GM18508 (cell line): ENCODE results near the gene PHKG2.
"Not testable (repeated sequence)": the region's sequence is repeated elsewhere in the genome, so short reads cannot be mapped to it uniquely, and the experiment has no call there.

Source experiments
- ATAC-seq: cut with Tn5 transposase; IDR thresholded peaks from one replicate; pipeline ENCODE4 v1.9.1; 2021; ENCODE audit warnings: moderate number of reproducible peaks; ENCODE audit not compliant: insufficient read depth, unreplicated experiment

PHKG2 gene, protein sequence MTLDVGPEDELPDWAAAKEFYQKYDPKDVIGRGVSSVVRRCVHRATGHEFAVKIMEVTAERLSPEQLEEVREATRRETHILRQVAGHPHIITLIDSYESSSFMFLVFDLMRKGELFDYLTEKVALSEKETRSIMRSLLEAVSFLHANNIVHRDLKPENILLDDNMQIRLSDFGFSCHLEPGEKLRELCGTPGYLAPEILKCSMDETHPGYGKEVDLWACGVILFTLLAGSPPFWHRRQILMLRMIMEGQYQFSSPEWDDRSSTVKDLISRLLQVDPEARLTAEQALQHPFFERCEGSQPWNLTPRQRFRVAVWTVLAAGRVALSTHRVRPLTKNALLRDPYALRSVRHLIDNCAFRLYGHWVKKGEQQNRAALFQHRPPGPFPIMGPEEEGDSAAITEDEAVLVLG

DNA sequence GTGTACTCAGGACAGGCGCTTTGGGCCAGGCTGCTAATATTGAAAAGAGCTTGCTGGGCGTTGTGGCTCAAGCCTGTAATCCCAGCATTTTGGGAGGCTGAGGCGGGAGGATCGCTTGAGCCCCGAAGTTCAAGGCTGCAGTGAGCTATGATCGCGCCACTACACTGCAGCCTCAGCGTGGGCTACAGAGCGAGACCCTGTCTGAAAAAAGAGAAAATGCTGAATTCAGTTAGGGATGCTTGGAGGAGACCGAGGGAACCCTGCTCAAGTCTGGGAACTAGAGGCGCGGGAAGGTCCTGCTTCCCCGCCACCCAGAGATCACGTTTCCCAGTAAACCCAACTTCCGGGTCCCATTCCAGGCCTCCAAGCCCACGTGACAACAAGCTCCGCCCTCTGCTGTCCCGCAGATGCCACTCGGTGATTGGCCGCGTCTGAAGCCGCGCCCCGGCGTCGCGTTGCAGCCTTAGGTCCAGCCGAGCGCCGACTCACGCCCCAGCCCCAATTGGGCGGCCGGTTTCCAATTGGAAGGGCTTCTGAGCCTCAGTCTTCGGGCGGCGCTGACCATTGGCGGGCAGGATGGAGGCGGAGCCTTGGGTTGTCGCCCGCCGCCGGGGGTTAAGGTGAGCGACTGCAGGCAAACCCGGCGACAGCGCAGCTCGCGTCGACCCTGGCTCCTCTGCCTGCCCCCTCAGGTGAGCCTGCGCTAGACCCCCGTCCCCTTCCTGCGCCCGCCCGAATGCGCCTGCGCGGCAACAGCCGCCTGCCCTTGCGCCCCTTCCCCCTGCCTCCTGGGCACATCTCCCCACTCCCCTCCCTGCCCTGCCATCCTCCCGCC, at the start of gene PHKG2:
Gene PHKG2, plus strand, starts transcription at position 627 of the 835 bp plus-strand sequence. CDS start 396 bp downstream, outside the sequence.
- peak; percentile 92 for ATAC-seq

- ATAC-seq = no peak
These were observed 49.2 kb upstream of the PHKG2 start, which contains the start of gene SRCAP for GRCh38 chr16:30698816-30699614. Gene SRCAP (plus strand): TSS chr16:30699171. CDS start chr16:30700825, 1,654 bp downstream.

GRCh38 chr16:30699615-30700099, 48.6 kb upstream of the PHKG2 start:
- no peak for ATAC-seq

- no peak for ATAC-seq
These were observed 47.7 kb upstream of the PHKG2 start for GRCh38 chr16:30700491-30700890.

- no peak for ATAC-seq
These were observed 47.3 kb upstream of the PHKG2 start for GRCh38 chr16:30700971-30701370.

DNA sequence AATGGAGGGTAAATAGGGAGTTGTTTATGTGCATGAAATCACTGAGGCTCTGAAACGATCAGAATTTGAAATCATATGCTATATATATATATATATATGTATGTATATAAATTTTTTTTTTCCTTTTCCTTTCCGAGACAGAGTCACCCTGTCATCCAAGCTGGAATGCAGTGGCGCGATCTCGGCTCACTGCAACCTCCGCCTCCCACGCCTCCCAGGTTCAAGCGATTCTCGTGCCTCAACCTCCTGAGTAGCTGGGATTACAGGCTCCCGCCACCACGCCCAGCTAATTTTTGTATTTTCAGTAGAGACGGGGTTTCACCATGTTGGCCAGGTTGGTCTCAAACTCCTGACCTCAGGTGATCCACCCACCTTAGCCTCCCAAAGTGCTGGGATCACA, 45.2 kb upstream of the PHKG2 start:
- ATAC-seq = not testable (repeated sequence)

DNA sequence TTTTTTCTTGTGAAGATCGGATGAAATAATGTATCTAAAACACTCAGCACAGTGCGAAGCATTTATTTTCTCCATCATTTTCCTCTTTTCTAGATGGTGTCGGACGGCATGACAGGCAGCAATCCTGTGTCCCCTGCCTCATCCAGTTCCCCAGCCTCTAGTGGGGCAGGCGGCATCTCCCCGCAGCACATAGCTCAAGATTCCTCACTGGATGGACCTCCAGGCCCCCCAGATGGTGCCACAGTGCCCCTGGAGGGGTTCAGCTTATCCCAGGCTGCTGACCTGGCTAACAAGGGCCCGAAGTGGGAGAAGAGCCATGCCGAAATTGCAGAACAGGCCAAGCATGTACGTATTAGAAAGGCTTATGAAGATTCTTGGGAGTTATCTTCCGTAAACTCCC, 44.3 kb upstream of the PHKG2 start:
- ATAC-seq = no peak

- no peak for ATAC-seq
These were observed 42.2 kb upstream of the PHKG2 start for GRCh38 chr16:30706046-30706445.

DNA sequence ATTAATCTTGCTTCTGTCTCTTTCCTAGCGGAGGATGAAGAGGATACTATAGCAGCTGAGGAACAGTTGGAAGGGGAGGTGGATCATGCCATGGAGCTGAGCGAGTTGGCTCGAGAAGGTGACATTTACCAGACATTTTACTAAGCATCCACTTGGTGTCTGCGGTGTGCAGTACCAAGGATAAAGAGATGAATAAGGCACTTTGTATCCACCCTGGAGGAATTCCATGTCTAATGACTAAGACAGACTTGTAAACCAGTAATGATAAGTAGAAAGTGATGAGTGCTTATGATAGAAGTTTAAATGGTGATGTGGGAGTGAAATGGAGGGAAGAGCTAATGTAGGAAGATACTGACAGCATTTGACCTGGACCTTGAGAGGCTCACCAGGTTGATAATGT, 37.3 kb upstream of the PHKG2 start:
- ATAC-seq = no peak

GRCh38 chr16:30711712-30712111, 36.5 kb upstream of the PHKG2 start:
- no peak for ATAC-seq

DNA sequence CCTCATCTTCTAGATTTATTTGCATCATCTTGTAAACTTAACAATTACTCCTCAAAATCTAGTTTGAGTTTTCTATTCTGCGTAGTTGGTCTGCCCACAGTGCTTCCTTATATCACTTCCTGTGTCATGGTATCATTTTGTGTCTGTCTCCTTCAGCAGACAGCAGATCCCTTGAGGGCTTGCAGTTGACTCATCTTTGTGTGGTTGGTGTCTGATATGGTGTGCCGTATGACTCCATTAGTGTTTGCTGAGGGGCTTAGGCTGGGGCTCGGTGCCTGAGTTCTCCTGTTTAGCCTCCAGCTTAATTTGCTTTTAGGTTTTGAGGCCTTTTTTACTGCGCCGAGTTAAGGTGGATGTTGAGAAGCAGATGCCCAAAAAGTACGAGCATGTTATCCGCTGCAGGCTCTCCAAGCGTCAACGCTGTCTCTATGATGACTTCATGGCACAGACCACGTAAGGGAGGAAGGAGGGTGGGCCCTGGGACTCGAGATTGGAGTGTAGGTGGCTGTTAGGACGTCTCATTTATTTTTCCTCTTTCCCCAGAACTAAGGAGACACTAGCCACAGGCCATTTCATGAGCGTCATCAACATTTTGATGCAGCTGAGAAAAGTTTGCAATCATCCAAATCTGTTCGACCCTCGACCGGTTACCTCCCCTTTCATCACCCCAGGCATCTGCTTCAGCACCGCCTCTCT, 32.3 kb upstream of the PHKG2 start:
- ATAC-seq = no peak

DNA sequence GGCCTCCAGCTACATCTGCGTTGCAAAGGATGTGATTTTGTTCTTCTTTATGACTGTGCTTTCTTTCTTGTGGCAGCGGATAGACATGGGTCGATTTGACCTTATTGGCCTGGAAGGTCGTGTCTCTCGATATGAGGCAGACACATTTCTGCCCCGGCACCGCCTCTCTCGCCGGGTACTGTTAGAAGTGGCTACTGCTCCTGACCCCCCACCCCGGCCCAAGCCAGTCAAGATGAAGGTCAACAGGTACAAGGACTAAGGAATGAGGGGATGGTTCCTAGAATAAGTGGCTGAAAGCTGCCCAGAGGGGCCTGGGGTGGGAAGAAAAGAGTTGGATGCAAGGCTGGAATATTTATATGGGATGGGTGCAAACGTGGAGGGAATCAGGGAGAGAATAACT, 28.1 kb upstream of the PHKG2 start:
- no peak for ATAC-seq

DNA sequence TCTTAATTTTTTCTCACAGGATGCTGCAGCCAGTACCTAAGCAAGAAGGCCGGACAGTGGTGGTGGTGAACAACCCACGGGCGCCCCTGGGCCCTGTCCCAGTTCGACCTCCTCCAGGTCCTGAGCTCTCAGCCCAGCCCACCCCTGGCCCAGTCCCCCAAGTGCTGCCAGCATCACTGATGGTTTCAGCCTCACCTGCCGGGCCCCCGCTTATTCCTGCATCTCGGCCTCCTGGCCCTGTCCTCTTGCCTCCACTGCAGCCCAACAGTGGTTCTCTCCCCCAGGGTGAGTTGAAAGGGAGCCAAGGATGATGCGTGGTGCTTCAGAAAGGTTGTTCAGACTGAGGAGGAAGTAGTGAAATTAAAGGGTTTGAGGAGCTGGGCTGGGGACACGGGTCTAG, 27.5 kb upstream of the PHKG2 start:
- no peak for ATAC-seq

- ATAC-seq = no peak
These were observed 27.1 kb upstream of the PHKG2 start for GRCh38 chr16:30721167-30721566.

DNA sequence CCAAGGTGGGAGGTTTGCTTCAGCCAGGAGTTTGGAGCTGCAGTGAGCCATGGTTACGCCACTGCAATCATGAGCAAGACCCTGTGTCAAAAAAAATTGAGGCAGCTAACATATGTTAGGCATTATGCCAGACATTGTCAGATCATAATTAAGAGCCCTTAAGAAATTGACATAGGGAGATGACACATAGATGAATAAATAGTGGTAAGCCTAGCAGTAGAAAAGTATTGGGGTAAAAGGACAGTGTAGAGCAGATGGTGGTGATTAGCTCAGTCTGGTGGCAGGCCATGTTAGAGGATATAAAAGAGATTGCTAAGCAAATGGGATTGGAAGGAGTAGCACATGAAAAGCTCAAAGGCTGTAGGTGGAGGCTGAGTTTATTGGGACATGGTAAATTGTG, 26.6 kb upstream of the PHKG2 start:
- ATAC-seq = no peak

GRCh38 chr16:30722443-30722842, 25.8 kb upstream of the PHKG2 start:
- no peak for ATAC-seq

- no peak for ATAC-seq
These were observed 25.3 kb upstream of the PHKG2 start for GRCh38 chr16:30722916-30723315.

DNA sequence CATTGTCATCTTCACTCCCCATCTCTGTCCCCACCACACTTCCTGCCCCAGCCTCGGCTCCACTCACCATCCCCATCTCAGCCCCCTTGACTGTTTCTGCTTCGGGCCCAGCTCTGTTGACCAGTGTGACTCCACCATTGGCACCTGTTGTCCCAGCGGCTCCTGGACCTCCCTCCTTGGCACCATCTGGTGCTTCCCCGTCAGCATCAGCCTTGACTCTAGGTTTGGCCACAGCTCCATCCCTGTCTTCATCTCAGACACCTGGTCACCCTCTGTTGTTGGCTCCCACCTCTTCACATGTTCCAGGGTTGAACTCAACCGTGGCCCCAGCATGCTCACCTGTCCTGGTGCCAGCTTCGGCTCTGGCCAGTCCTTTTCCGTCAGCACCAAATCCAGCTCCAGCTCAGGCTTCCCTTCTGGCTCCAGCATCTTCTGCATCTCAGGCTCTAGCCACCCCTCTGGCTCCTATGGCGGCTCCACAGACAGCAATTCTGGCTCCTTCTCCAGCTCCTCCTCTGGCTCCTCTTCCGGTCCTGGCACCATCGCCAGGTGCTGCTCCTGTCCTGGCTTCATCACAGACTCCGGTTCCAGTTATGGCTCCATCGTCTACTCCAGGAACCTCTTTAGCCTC, 24.4 kb upstream of the PHKG2 start:
- no peak for ATAC-seq

DNA sequence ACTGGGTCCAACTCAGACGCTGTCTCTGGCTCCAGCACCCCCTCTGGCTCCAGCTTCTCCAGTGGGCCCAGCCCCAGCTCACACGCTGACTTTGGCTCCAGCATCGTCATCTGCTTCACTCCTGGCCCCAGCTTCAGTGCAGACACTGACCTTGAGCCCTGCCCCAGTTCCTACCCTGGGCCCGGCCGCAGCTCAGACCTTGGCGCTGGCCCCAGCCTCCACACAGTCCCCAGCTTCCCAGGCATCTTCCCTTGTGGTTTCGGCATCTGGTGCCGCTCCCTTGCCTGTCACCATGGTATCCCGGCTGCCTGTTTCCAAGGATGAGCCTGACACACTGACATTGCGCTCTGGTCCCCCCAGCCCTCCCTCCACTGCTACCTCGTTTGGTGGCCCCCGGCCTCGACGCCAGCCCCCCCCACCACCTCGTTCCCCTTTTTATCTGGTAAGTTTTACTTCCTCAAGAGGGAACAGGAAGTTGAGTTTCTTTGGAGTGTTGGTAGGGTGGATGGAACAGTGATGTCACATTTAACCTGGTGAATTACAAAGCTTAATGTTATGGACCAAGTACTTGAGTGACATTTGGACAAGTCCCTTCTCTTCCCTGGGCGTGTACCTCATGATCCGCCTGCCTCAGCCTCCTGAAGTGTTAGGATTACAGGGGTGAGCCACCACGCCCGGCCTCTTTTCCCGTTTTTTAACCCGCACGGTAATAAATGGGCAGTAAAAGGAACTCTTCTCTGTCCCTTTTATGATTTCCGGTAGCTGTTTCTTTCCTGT, 23.4 kb upstream of the PHKG2 start:
- ATAC-seq = no peak
